HG03521 (cell line): ENCODE results near the gene HOXD4.

Experiments
- ATAC-seq: cut with Tn5 transposase; IDR thresholded peaks from one replicate; pipeline ENCODE4 v1.9.1; 2021; ENCODE audit warnings: mild to moderate bottlenecking, moderate library complexity; ENCODE audit not compliant: unreplicated experiment

The HOXD4 gene

DNA sequence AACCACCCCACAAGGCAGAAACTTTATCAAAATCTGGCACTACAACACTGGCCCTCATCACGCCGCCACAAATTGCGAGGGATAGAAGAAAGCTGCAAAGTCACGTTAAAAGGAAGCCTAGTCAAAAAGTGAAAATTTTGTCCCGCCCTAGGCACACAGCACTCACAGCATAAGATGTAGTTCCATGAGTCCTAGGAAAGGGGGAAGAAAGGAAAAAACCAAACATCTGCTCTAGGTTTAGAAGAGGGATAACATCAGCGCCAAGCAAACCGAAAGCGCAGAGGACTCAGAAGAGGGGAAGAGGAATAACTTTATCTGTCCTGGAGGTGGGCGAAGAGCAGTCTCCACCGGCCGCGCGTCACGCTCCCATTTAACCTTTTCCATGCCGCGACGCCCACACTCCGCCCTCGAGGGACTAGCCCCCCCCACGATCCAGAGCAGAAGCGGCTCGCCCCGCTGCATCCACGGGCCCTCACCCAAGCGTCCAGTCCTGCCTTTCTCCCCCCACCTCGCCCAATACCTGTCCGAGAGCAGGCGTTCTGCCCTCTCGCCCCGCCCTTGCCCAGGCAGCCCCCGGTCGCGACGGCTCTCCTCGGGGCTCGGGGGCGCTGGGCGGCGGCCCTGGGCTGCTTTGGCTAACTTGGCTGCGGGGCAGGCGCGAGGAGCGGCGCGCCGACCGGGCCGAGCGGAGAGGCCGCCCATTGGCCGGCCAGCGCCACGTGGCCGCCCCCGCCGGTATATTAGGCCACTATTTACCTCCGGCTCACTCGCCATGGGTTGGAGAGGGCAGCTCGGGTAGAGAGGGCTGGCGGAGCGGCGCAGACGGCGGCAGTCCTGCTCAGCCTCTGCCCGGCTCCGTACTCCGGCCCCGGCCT, 36.8 kb downstream of the HOXD4 start, which contains the start of gene HOXD1:
Gene HOXD1, plus strand, starts transcription at position 770 of the 875 bp plus-strand sequence. CDS start 134 bp downstream, outside the sequence.
- ATAC-seq, result no peak

DNA sequence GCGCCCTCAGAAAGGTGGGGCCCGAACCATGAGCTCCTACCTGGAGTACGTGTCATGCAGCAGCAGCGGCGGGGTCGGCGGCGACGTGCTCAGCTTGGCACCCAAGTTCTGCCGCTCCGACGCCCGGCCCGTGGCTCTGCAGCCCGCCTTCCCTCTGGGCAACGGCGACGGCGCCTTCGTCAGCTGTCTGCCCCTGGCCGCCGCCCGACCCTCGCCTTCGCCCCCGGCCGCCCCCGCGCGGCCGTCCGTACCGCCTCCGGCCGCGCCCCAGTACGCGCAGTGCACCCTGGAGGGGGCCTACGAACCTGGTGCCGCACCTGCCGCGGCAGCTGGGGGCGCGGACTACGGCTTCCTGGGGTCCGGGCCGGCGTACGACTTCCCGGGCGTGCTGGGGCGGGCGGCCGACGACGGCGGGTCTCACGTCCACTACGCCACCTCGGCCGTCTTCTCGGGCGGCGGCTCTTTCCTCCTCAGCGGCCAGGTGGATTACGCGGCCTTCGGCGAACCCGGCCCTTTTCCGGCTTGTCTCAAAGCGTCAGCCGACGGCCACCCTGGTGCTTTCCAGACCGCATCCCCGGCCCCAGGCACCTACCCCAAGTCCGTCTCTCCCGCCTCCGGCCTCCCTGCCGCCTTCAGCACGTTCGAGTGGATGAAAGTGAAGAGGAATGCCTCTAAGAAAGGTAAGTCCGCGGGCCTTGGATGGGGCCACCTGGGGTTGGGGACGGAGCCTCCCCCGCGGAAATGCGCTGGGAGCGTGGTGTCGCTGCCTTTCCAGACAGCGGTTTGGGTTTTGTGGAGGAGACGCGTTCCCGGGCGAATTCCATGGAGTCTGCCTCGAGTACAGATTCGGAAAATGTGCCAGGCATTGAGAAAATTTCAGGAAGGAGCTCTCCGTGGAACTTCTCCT, 37.7 kb downstream of the HOXD4 start:
- no peak for ATAC-seq

DNA sequence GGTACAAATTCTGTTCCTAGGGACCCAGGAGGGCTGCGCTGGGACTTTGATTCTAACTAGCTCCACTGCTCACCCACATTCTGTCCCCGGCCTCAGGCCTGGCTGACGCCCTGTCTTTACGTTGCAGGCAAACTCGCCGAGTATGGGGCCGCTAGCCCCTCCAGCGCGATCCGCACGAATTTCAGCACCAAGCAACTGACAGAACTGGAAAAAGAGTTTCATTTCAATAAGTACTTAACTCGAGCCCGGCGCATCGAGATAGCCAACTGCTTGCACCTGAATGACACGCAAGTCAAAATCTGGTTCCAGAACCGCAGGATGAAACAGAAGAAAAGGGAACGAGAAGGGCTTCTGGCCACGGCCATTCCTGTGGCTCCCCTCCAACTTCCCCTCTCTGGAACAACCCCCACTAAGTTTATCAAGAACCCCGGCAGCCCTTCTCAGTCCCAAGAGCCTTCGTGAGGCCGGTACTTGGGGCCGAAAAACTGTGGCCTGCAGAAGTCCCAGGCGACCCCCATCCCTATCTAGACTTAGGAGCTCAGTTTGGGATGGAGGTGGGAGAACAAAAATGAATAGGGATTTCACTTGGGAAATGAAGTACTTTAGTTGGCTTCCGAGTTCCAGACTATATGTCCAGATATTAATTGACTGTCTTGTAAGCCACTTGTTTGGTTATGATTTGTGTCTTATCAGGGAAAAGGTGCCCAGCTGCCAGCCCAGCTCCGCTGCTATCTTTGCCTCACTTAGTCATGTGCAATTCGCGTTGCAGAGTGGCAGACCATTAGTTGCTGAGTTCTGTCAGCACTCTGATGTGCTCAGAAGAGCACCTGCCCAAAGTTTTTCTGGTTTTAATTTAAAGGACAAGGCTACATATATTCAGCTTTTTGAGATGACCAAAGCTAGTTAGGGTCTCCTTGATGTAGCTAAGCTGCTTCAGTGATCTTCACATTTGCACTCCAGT, 38.6 kb downstream of the HOXD4 start:
- ATAC-seq, result no peak

DNA sequence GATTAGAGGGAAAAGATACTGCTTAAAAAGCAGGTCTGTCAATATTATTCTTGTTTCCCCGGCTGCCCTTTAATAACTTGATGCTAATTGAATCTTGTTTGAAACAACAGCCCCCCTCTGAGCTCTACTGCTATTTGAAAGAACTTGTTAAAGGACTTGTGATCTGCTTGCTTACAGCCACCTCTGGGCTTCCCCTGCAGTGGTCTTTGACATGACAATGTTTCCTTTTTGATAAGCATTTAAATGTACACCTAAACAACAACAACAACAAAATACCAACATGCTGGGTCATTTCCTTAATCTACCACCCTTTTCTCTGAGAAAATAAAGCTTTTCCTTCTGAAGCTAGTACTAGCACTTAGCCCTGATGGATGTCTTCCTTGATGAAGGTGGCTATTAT, 41.0 kb downstream of the HOXD4 start:
- no peak for ATAC-seq

DNA sequence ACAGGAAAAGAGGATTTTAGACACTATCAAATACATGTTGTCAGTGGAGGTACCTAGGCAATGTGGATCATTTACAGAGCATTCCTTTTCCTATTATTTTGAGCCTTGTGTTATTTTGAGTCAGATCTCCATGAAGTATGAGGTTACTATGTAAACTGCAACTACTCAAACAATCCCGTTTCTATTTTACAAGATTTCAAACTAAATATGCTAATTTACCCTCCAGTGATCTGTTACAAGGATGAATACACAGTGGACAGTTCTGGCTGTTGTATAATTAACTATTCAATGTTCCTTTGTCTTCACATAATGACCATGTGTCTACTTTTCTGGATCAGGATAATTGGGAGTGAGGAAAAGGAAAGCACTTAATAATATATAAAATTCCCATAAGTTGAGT, 41.7 kb downstream of the HOXD4 start:
- no peak for ATAC-seq

DNA sequence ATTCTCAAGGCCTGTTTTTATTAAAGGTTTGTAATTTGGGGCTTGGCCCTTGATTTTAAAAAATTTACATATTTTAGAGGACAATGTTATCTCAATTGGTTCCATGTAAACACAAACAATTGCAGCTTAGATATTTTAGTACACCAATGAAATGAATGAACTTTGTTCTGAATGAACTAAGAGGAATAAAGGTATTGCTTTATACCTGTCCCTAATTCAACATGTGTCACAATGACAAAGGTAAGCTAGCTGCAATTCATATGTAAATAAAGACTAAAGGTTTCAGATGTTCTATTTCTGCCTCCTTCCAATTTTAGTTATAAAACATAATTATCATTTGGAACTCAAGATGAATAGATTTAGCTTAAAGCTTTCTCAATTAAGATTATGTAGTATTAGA, 48.6 kb downstream of the HOXD4 start:
- no peak for ATAC-seq

DNA sequence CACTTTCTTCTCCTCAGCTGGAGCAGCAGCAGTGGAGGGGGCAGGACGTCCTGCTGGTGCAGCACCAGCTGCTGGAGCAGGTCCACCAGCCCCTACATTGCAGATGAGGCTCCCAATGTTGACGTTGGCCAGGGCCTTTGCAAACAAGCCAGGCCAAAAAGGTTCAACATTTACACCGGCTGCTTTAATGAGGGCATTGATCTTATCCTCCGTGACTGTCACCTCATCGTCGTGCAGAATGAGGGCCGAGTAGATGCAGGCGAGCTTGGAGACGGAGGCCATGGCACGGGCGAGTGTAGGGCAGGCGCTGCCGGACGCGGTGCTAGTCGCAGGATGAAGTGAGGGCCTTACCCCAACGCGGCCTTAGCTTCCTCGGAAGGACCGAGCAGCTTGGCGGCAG, 49.6 kb downstream of the HOXD4 start:
- no peak for ATAC-seq

DNA sequence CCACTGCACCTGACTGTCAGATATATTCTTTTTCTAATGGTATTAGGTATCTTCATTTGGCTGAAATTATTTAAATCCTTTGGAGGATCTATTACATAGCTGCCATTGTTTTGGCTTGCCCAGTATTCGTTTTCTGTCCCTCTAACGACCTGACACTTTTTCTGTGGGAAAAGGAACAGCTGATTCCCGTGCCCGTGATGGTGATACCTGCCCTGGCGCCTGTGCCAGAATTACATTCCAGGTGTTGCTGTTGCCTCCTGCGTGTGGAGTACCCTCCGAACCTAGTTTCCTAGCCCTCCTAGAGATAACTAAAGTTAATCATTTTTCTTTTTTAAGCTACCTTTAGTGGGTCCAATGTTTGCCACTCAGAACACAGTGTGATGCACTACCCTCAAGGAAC, 51.1 kb downstream of the HOXD4 start:
- no peak for ATAC-seq
